Brain microvascular endothelial cell (primary cell): ENCODE results near the gene GTSE1.

Experiments used
- DNase-seq: peaks from one replicate; pipeline ENCODE4 v3.0.0-alpha.2; 2020
- H3K27ac ChIP-seq: fragments of 250-450 bp; sonication (Bioruptor Pico); 2 replicates; pipeline ENCODE4 v1.5.1; 2020; ENCODE audit warnings: mild to moderate bottlenecking, moderate library complexity
- H3K27me3 ChIP-seq: fragments of 250-450 bp; sonication (Bioruptor Pico); replicated peaks from 2 replicates; pipeline ENCODE4 v1.5.1; 2020; ENCODE audit warnings: mild to moderate bottlenecking
- H3K36me3 ChIP-seq: fragments of 250-450 bp; sonication (Bioruptor Pico); replicated peaks from 2 replicates; pipeline ENCODE4 v1.5.1; 2020; ENCODE audit warnings: mild to moderate bottlenecking
- H3K4me3 ChIP-seq: 2 replicates; pipeline ENCODE4 v1.5.1; 2011; ENCODE audit warnings: low read depth, mild to moderate bottlenecking, control low read depth, low read length, moderate library complexity
- CTCF ChIP-seq: IDR thresholded peaks from 2 replicates; pipeline ENCODE4 v1.5.1; 2011; ENCODE audit warnings: low read depth, mild to moderate bottlenecking, moderate library complexity, low read length, control low read depth, inconsistent platforms; ENCODE audit errors: missing control alignments
- in situ Hi-C: cut with HindIII; loops from 2 replicates; pipeline ENCODE4 v1.10.0; 2017; ENCODE audit warnings: low sequenced_read_pairs, low pct_ligation_motif_present

The GTSE1 gene

DNA sequence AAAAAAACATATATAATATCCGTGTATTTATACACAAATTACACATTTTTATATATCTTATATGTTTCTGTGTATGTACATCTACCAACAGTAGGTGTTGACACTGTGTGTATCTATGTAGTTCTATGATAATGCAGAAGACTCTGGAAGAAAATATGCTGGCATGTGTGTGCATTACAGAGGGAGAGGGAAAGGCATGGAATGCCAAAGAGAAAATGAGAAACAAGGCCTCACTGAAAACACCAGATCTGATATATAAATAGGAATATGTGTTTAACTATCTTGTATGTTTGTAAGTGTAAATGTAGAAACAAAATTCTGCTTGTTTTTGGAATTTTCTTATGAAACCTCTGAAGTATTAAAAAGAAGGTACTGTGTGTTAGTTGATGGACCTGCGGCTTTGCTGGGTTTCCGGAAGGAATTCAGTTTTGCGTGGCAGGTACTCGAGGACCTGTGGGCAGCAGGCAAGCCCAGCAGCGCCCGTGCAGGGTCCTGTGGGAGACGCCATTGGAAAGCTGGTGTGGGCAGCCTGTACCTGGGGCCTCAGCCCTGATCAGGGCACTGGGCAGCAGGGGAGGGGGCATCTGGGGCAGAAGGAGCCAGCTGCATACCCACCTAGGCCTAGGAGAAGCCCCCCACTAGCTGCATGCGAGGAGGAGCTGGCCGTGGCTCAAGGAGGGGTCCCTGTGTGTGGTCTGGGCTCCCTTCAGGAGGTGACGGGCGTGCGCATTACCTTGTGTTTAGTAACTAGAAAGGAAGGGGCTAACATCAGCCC lies 31.2 kb downstream of the GTSE1 start:
- TF ChIP-seq CTCF, result no peak
- Histone ChIP-seq H3K27ac (no peak overlapping the region), H3K4me3 (no peak overlapping the region), H3K36me3 (peaks cover 4% of the 10 kb centered on the region), H3K27me3 (no peaks in the 10 kb centered on the region)
- DNase-seq, result no peak
- in situ Hi-C loops, result loop anchor here (25.0 kb wide), 1 partner anchor 159 kb away; no protein-coding TSS in a partner anchor

GRCh38 chr22:46328797-46329196 lies 32.1 kb downstream of the GTSE1 start:
- no peak for DNase-seq
- in situ Hi-C loops, result loop anchor here (25.0 kb wide), 1 partner anchor 159 kb away; no protein-coding TSS in a partner anchor
- Histone ChIP-seq H3K36me3 (peaks cover 4% of the 10 kb centered on the region), H3K27ac (no peak overlapping the region), H3K4me3 (no peak overlapping the region), H3K27me3 (no peaks in the 10 kb centered on the region)
- no peak for TF ChIP-seq CTCF

DNA sequence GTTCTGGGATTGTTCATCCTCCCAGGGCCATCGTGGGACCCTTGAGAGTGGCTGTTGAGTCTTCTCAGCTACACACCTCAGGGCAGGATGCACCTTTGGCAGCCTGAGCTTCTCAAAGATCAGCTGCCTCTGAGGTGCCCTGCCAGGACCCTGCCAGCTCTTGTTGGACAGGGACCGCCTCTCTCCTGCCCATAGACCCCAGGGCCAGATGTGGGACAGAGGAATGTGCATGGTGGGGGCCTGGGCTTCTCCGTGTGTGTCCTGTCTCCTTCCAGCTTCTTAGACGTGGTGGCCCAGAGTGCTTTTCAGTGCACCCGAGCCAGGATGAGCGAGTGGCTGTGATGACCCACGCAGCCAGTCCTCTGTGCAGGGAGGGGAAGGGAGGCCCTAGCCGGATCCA lies 32.9 kb downstream of the GTSE1 start:
- no peak for TF ChIP-seq CTCF
- no peak overlapping the region for H3K4me3 ChIP-seq
- H3K36me3 ChIP-seq, result peaks cover 4% of the 10 kb centered on the region
- in situ Hi-C loops, result loop anchor here (25.0 kb wide), 1 partner anchor 158 kb away; no protein-coding TSS in a partner anchor
- H3K27ac ChIP-seq, result no peak overlapping the region
- no peak for DNase-seq
- no peaks in the 10 kb centered on the region for H3K27me3 ChIP-seq

DNA sequence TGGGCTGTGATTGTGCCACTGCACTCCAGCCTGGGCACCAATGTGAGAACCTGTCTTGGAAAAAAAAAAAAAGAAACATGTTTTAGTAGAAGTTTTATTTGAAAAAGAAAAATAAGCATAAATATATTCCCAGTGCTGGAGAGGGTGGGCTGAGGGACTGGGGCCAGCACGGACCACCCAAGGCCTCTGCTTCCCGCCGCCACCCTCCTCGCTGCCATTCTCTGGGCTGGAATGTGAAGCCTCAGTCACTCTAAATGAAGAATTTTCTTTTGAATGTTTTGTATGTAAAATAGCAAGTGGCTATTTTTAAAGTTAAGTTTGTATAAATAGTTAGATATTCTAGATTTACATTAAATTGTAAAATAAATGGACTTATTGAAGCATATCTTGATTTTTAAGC lies 33.8 kb downstream of the GTSE1 start:
- Histone ChIP-seq H3K27ac (no peak overlapping the region), H3K36me3 (peaks cover 4% of the 10 kb centered on the region), H3K27me3 (no peaks in the 10 kb centered on the region), H3K4me3 (no peak overlapping the region)
- no peak for DNase-seq
- no peak for TF ChIP-seq CTCF
- in situ Hi-C loops, result loop anchor here (25.0 kb wide), 1 partner anchor 157 kb away; no protein-coding TSS in a partner anchor

DNA sequence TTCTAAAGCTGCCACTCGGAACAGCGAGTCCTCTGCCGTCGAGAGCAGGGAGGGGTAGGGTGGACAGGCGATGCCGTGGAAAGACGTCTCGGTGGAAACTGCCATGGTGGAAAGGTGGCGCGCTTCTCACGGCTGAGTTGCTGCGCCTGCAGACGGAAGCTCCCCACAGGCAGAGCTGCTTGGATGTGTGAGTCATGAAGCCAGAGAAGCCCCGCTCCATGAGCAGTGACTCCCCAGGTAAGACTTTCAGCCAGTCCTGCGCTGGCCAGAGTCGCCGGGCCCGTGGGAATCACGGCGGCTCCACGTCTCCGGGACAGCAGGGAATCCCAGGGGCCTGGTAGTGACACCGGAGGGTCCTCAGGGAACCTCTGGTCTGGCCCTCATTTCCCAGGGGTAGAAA lies 34.8 kb downstream of the GTSE1 start:
- DNase-seq, result no peak
- TF ChIP-seq CTCF, result no peak
- Histone ChIP-seq H3K4me3 (no peak overlapping the region), H3K27me3 (no peaks in the 10 kb centered on the region), H3K36me3 (peaks cover 4% of the 10 kb centered on the region), H3K27ac (no peak overlapping the region)
- in situ Hi-C loops, result loop anchor here (25.0 kb wide), 1 partner anchor 156 kb away; no protein-coding TSS in a partner anchor
